Vagina (tissue), 2 donors: ENCODE results near the gene RANBP3. TPM values are rescaled to one million over a fixed set of nuclear protein-coding genes. Genes with fewer than 3 reads are reported as not detected.
"Not testable (repeated sequence)": the region's sequence is repeated elsewhere in the genome, so short reads cannot be mapped to it uniquely, and the experiment has no call there.

ENCODE experiments used
- DNase-seq, 2 donors: peaks; one replicate each; pipeline ENCODE4 v3.0.0-alpha.2; 2017; ENCODE audit errors: extremely low spot score in 2 of 2
- H3K27ac ChIP-seq: fragments of 200-600 bp; sonication (generic); one replicate; pipeline ENCODE4 v1.5.1; 2019
- H3K27me3 ChIP-seq: fragments of 200-600 bp; sonication (generic); one replicate; pipeline ENCODE4 v1.5.1; 2019
- H3K36me3 ChIP-seq, 2 donors: fragments of 200-600 bp; sonication (generic); one replicate each; pipeline ENCODE4 v1.5.1; 2017 to 2019
- H3K4me1 ChIP-seq: fragments of 200-600 bp; sonication (generic); one replicate; pipeline ENCODE4 v1.5.1; 2019
- H3K4me3 ChIP-seq, 2 donors: fragments of 200-600 bp; sonication (generic); 1 replicate in 1 of 2; 2 replicates in 1 of 2; pipeline ENCODE4 v1.5.1; 2016 to 2019
- H3K9me3 ChIP-seq: fragments of 200-600 bp; sonication (generic); one replicate; pipeline ENCODE4 v1.5.1; 2019
- POLR2A ChIP-seq, 2 donors: fragments of 450-650 bp; IDR thresholded peaks; one replicate each; pipeline ENCODE4 v1.6.1; 2017; ENCODE audit warnings: antibody characterized with exemption in 2 of 2, mild to moderate bottlenecking in 2 of 2, moderate library complexity in 2 of 2
- POLR2AphosphoS5 ChIP-seq, 2 donors: sonication (generic); formaldehyde crosslinking; IDR thresholded peaks; one replicate each; pipeline ENCODE4 v1.9.0; 2017; ENCODE audit warnings: antibody characterized with exemption in 2 of 2, mild to moderate bottlenecking in 2 of 2, low read depth in 1 of 2; ENCODE audit not compliant: insufficient read depth in 1 of 2
- intact Hi-C: fragments of 100-400 bp; cut with DNase I; formaldehyde crosslinking; loops from one replicate; pipeline ENCODE4 v1.15.1; 2023
- total RNA-seq: library from RNA; depleted of rRNA; stranded (reverse); fragments of >200 nt; gene quantifications from one replicate; pipeline ENCODE4 v1.2.3, GENCODE V29; 2016
- TF ChIP-seq, protein P1 (sequence below), 3 experiments: fragments of 450-650 bp in 2 of 3; fragments of 200-600 bp in 1 of 3; sonication (generic) in 1 of 3; IDR thresholded peaks; one replicate each; pipeline ENCODE4 v1.5.1; 2017 to 2019; ENCODE audit warnings: antibody characterized with exemption in 3 of 3, mild to moderate bottlenecking in 2 of 3, moderate library complexity in 2 of 3

The RANBP3 gene
- total RNA-seq, 1 donor from 2014 or later = 110 TPM

DNA sequence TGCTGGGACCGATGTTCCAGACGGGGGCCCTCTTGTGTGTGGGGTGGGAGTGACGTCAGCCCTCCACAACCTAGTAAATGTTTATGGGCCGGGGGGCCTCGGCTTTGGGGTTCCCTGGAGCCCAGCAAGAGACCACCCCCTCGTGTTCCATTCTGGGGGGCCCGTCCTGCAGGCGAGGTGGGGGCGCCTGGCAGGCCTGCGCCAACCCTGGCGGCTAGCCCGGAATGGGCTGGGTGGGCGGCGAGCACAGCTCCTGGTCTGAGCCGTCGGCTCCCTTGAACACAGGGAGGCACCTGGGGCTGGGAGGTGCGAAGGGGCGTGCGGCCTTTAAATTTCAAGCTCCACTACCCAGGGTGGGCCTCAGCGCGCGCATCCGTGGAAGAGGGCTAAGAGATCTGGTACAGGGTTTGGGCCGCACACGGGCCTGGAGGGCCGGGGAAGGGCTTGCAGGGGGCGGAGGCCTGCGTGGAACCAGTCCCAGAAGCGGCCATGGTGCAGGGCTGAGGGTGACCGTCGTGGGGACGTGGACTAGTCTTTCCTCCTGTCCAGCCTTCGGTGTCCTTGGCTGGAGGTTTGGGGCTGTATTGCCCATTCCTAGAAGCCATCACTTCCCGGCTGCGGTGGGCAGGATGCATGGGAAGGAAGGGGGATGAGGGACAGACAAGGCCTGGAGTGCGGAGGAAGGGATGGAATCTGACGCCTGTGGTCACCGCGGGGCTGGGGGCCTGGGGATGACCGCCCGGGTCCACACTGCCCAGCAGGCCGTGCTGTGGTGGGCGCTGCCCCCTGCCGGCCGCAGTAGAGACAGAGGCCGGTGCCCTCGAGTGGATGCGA is 85.8 kb downstream of the RANBP3 start:
- DNase-seq = no peak
- intact Hi-C loops = loop anchor here (5.0 kb wide), 1 partner anchor 85 kb away; the partner anchor contains the start of gene NRTN
- H3K36me3 ChIP-seq = peaks cover 0 to 23% of the 10 kb centered on the region in 2 donors
- H3K27me3 ChIP-seq = no peaks in the 10 kb centered on the region
- TF ChIP-seq, protein P1, sequence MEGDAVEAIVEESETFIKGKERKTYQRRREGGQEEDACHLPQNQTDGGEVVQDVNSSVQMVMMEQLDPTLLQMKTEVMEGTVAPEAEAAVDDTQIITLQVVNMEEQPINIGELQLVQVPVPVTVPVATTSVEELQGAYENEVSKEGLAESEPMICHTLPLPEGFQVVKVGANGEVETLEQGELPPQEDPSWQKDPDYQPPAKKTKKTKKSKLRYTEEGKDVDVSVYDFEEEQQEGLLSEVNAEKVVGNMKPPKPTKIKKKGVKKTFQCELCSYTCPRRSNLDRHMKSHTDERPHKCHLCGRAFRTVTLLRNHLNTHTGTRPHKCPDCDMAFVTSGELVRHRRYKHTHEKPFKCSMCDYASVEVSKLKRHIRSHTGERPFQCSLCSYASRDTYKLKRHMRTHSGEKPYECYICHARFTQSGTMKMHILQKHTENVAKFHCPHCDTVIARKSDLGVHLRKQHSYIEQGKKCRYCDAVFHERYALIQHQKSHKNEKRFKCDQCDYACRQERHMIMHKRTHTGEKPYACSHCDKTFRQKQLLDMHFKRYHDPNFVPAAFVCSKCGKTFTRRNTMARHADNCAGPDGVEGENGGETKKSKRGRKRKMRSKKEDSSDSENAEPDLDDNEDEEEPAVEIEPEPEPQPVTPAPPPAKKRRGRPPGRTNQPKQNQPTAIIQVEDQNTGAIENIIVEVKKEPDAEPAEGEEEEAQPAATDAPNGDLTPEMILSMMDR (IDR thresholded peaks at IDR 0.05) = peak in 2 of 3 experiments; percentile 14 to 45
- TF ChIP-seq POLR2A (IDR thresholded peaks at IDR 0.05) = no peak
- TF ChIP-seq POLR2AphosphoS5 (IDR thresholded peaks at IDR 0.05; ENCODE audit: insufficient read depth in 1 of 2, low read depth in 1 of 2) = peak in 1 of 2 donors; percentile 22
- H3K4me3 ChIP-seq = no peak overlapping the region
- H3K27ac ChIP-seq = no peak overlapping the region
- H3K4me1 ChIP-seq = peaks cover 17% of the 10 kb centered on the region
- no peaks in the 10 kb centered on the region for H3K9me3 ChIP-seq

DNA sequence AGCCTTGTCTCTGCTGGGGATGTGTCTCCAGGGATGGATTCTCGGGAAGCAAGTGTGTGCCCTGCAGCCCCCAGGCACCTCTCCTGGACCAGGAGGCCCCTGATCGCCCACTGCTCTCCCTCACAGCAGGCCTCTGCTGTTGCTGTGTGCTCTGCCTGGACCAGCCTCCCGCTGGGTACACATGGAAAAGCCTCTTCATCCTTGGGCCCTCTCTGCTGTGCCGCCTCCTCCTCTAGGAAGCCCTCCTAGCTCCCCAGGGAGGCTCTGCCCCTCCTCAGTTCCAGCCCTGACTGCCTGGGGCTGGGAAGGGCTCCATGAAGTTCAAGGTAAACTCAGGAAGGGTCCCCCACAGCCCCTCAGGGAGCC is 86.4 kb downstream of the RANBP3 start:
- no peaks in the 10 kb centered on the region for H3K9me3 ChIP-seq
- H3K4me3 ChIP-seq = no peak overlapping the region
- no peak overlapping the region for H3K27ac ChIP-seq
- peaks cover 0 to 19% of the 10 kb centered on the region in 2 donors for H3K36me3 ChIP-seq
- peaks cover 17% of the 10 kb centered on the region for H3K4me1 ChIP-seq
- intact Hi-C loops = loop anchor here (5.0 kb wide), 1 partner anchor 84 kb away; the partner anchor contains the start of gene NRTN
- peak in 1 of 2 donors; percentile 3 for TF ChIP-seq POLR2AphosphoS5 (IDR thresholded peaks at IDR 0.05; ENCODE audit: insufficient read depth in 1 of 2, low read depth in 1 of 2)
- TF ChIP-seq, protein P1 (IDR thresholded peaks at IDR 0.05) = no peak
- DNase-seq = no peak
- no peaks in the 10 kb centered on the region for H3K27me3 ChIP-seq

GRCh38 chr19:5890099-5890498 is 87.8 kb downstream of the RANBP3 start:
- intact Hi-C loops = loop anchor here (5.0 kb wide), 1 partner anchor 83 kb away; the partner anchor contains the start of gene NRTN
- DNase-seq = no peak
- H3K27ac ChIP-seq = no peak overlapping the region
- no peaks in the 10 kb centered on the region for H3K27me3 ChIP-seq
- TF ChIP-seq, protein P1 (IDR thresholded peaks at IDR 0.05) = no peak
- no peak for TF ChIP-seq POLR2AphosphoS5 (IDR thresholded peaks at IDR 0.05; ENCODE audit: insufficient read depth in 1 of 2, low read depth in 1 of 2)
- no peak for TF ChIP-seq POLR2A (IDR thresholded peaks at IDR 0.05)
- H3K9me3 ChIP-seq = no peaks in the 10 kb centered on the region
- H3K36me3 ChIP-seq = peaks cover 0 to 4% of the 10 kb centered on the region in 2 donors
- no peak overlapping the region for H3K4me3 ChIP-seq
- peaks cover 17% of the 10 kb centered on the region for H3K4me1 ChIP-seq

DNA sequence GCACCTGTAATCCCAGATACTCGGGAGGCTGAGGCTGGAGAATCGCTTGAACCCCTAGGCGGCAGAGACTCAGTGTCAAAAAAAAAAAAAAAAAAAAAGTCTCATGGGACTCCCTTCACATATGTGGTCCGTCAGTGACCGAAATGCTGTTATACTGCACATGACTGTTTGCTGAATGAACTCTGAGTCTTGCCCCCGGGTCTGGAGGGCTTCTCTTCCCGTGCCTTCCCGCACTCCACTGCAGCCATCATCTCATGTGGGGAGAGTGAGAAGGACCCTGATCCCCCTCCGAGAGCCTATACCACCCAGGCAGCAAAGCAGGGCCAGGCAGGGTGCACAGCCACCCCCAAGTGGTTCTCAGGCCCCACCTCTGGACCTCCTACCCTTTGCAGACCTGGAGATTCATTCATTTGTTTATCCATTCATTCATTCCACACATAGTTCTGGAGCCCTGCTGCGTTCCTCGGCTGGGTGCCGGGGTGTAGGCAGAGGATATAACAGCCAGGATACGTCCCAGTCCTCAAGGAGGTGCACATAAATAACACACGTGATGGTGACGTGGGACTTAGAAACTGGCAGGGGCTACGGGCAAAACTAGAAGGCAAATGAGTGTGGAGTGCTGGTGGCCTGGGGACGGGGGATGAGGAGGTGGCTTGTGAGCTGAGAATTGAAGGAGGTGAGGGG is 88.5 kb downstream of the RANBP3 start:
- Histone ChIP-seq H3K27me3 (no peaks in the 10 kb centered on the region), H3K4me3 (no peak overlapping the region), H3K4me1 (peaks cover 17% of the 10 kb centered on the region), H3K36me3 (no peaks in the 10 kb centered on the region), H3K27ac (no peak overlapping the region), H3K9me3 (no peaks in the 10 kb centered on the region)
- no peak for DNase-seq
- TF ChIP-seq, protein P1 (IDR thresholded peaks at IDR 0.05) = no peak
- TF ChIP-seq POLR2AphosphoS5 (IDR thresholded peaks at IDR 0.05; ENCODE audit: insufficient read depth in 1 of 2, low read depth in 1 of 2) = no peak
- intact Hi-C loops = no loop called here

GRCh38 chr19:5884065-5884811 is 93.7 kb downstream of the RANBP3 start:
- intact Hi-C loops, H3K36me3 ChIP-seq, H3K4me1 ChIP-seq, H3K27ac ChIP-seq, H3K27me3 ChIP-seq, H3K9me3 ChIP-seq, DNase-seq, H3K4me3 ChIP-seq: not testable (repeated sequence)

- H3K27me3 ChIP-seq, H3K4me3 ChIP-seq, DNase-seq, H3K9me3 ChIP-seq, H3K4me1 ChIP-seq, H3K36me3 ChIP-seq, intact Hi-C loops, H3K27ac ChIP-seq: not testable (repeated sequence)
These were observed 94.6 kb downstream of the RANBP3 start for GRCh38 chr19:5883157-5883873.
